Activated naive CD4-positive, alpha-beta T cell treated with anti-CD3 and anti-CD28 coated beads, Interleukin-2, amount 10 ng/mL, durations not matched to agents 7 days and 5 days (primary cell): ENCODE measurements around the gene NFE2L2.

Source experiments
- CTCF ChIA-PET: fragments of 350-600 bp; sonication (Branson Sonifier 250); formaldehyde crosslinking; loops from one replicate; lab custom pipeline; 2021; ENCODE audit warnings: antibody characterized with exemption; lab: Charles Lee
- DNase-seq: peaks from one replicate; pipeline ENCODE4 v3.0.0-alpha.2; 2020
- H3K27ac Mint-ChIP-seq: one replicate; pipeline ENCODE4 v1.8.0; 2021; ENCODE audit warnings: mild to moderate bottlenecking, moderate library complexity, mixed read lengths
- H3K27me3 Mint-ChIP-seq: one replicate; pipeline ENCODE4 v1.8.0; 2021; ENCODE audit warnings: mild to moderate bottlenecking, mixed read lengths
- H3K36me3 Mint-ChIP-seq: one replicate; pipeline ENCODE4 v1.8.0; 2021; ENCODE audit warnings: mixed read lengths
- H3K4me1 Mint-ChIP-seq: one replicate; pipeline ENCODE4 v1.8.0; 2021; ENCODE audit warnings: mixed read lengths
- H3K4me3 Mint-ChIP-seq: one replicate; pipeline ENCODE4 v1.8.0; 2021; ENCODE audit warnings: mild to moderate bottlenecking, moderate library complexity, mixed read lengths
- H3K9me3 Mint-ChIP-seq: one replicate; pipeline ENCODE4 v1.8.0; 2021; ENCODE audit warnings: mixed read lengths

The NFE2L2 gene

GRCh38 chr2:177183860-177184259 lies 80.7 kb downstream of the NFE2L2 start:
- Mint-ChIP-seq H3K27ac (no peak overlapping the region), H3K27me3 (peaks cover 42% of the 10 kb centered on the region), H3K9me3 (no peaks in the 10 kb centered on the region), H3K4me3 (no peak overlapping the region), H3K4me1 (no peaks in the 10 kb centered on the region), H3K36me3 (no peaks in the 10 kb centered on the region)
- no peak for DNase-seq
- CTCF ChIA-PET: no interaction called here
